ENCODE data around the gene CEP78. TPM values are rescaled to one million over a fixed set of nuclear protein-coding genes. Genes with fewer than 3 reads are reported as not detected.
A peak's percentile ranks its signal among the peaks of the same experiment; 100 is the strongest.

Gene CEP78
- total and polyA plus RNA-seq, 11 donors = 1.1 to 8.2 (median 3.3) TPM

DNA sequence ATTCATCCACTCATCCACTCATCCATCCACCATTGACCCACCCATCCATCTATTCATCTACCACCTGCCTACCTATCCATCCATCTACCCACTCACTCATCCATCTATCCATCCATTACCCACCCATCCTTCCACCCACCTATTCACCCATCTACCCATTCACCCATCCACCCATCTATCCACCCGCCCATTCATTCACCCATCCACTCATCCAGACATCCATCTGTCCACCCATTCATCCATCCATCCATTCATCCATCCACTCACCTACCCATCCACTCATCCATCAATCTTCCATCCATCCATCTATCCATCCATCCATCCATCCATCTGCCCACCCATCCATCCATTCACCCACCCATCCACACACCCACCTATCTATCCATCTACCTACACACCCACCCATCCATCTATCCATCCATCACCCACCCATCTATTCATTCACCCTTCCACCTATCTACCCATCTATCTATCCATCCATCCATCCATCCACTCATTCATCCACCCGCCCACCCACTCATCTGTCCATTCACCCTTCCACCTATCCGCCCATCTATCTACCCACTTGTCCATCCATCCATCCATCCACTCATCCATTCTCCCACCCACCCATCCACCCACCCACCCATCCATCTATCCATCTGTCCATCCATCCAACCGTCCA lies 84.3 kb downstream of the CEP78 start:
- WGBS, 4 donors = 71 to 97% (median 88%) methylated on average over 4 of the region's 4 CpGs

DNA sequence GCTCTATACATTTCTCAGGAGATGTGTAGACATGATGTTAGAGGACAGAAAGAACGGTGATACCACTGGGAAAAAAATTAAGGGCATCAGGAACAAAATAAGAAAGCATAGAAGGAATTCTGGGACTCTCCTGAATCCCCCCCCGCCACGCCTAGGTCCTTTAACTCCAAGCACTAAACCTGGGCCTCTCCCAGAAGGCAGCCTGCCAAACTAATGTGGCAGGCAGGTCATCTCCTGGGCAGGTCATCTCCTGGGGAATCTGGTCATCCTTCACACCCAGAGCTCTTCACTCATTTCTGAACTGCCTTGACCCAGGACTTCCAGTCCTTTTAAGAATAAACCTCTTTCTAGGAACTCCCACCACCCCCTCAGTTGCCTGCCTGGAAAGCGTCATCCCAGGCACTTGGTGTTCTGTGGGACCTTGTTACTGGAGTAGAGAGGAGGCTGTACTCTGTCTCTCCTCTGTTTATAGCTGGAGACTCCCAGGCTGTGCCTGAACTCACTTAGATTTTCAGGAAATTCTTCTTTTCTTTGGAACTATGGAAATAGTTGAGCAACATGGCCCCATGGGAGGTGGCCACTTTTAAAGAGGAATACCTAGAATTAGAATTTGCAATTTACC lies 85.1 kb downstream of the CEP78 start:
- ATAC-seq (peak in 1 of 4 donors; percentile 34), DNase-seq (no peak)
- no peaks in the 10 kb centered on the region for H3K9me3 ChIP-seq
- H3K27me3 ChIP-seq = no peaks in the 10 kb centered on the region
- WGBS, 4 donors = 81 to 91% (median 91%) methylated on average over 4 of the region's 4 CpGs
- intact Hi-C loops (cut with DNase I) = no loop called here
- H3K27ac ChIP-seq = no peak overlapping the region
- no peak overlapping the region for H3K4me3 ChIP-seq
- TF ChIP-seq, protein P1, sequence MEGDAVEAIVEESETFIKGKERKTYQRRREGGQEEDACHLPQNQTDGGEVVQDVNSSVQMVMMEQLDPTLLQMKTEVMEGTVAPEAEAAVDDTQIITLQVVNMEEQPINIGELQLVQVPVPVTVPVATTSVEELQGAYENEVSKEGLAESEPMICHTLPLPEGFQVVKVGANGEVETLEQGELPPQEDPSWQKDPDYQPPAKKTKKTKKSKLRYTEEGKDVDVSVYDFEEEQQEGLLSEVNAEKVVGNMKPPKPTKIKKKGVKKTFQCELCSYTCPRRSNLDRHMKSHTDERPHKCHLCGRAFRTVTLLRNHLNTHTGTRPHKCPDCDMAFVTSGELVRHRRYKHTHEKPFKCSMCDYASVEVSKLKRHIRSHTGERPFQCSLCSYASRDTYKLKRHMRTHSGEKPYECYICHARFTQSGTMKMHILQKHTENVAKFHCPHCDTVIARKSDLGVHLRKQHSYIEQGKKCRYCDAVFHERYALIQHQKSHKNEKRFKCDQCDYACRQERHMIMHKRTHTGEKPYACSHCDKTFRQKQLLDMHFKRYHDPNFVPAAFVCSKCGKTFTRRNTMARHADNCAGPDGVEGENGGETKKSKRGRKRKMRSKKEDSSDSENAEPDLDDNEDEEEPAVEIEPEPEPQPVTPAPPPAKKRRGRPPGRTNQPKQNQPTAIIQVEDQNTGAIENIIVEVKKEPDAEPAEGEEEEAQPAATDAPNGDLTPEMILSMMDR (IDR thresholded peaks at IDR 0.05) = no peak
- no peak for TF ChIP-seq POLR2A (IDR thresholded peaks at IDR 0.05)
- peaks cover 0 to 11% (median 0%) of the 10 kb centered on the region in 12 donors for H3K4me1 ChIP-seq
- no peaks in the 10 kb centered on the region for H3K36me3 ChIP-seq

More for the DNA sequence above, 84.3 kb downstream of the CEP78 start:
- intact Hi-C loops (cut with DNase I) = no loop called here
- no peak overlapping the region for H3K27ac ChIP-seq
- no peak for TF ChIP-seq POLR2A (IDR thresholded peaks at IDR 0.05)
- TF ChIP-seq, protein P1 (IDR thresholded peaks at IDR 0.05) = no peak
- ATAC-seq (no peak), DNase-seq (no peak)
- H3K36me3 ChIP-seq = no peaks in the 10 kb centered on the region
- H3K9me3 ChIP-seq = no peaks in the 10 kb centered on the region
- H3K27me3 ChIP-seq = no peaks in the 10 kb centered on the region
- H3K4me3 ChIP-seq = no peak overlapping the region
- H3K4me1 ChIP-seq = peaks cover 0 to 6% (median 0%) of the 10 kb centered on the region in 12 donors

- intact Hi-C loops (cut with DNase I) = no loop called here
- no peaks in the 10 kb centered on the region for H3K9me3 ChIP-seq
- DNase-seq (no peak), ATAC-seq (no peak)
- H3K27me3 ChIP-seq = no peaks in the 10 kb centered on the region
- H3K4me1 ChIP-seq = peaks cover 0 to 11% (median 0%) of the 10 kb centered on the region in 12 donors
- H3K27ac ChIP-seq = no peak overlapping the region
- 81 to 90% (median 87%) methylated on average over 7 of the region's 7 CpGs for WGBS, 4 donors
- TF ChIP-seq, protein P1 (IDR thresholded peaks at IDR 0.05) = no peak
- no peak for TF ChIP-seq POLR2A (IDR thresholded peaks at IDR 0.05)
- H3K4me3 ChIP-seq = no peak overlapping the region
- no peaks in the 10 kb centered on the region for H3K36me3 ChIP-seq
Measured at GRCh38 chr9:78321505-78321904, 85.6 kb downstream of the CEP78 start.

- intact Hi-C loops (cut with DNase I) = no loop called here
- Histone ChIP-seq H3K4me3 (no peak overlapping the region), H3K27ac (no peak overlapping the region), H3K9me3 (no peaks in the 10 kb centered on the region), H3K36me3 (no peaks in the 10 kb centered on the region), H3K27me3 (no peaks in the 10 kb centered on the region), H3K4me1 (peaks cover 0 to 11% (median 0%) of the 10 kb centered on the region in 12 donors)
- 77 to 96% (median 85%) methylated on average over 8 to 10 of the region's 10 CpGs for WGBS, 4 donors
- ATAC-seq (no peak), DNase-seq (no peak)
- TF ChIP-seq POLR2A (IDR thresholded peaks at IDR 0.05) = no peak
- TF ChIP-seq, protein P1 (IDR thresholded peaks at IDR 0.05) = no peak
Measured at GRCh38 chr9:78324068-78324650, 88.3 kb downstream of the CEP78 start.
